OCI-LY1 (cell line): Measurements from ENCODE around the gene LEF1.

Source experiments
- CTCF ChIP-seq: fragments of 200-600 bp; sonication (generic), shearing (Covaris generic); IDR thresholded peaks from 2 replicates; pipeline ENCODE4 v1.5.1; 2017; ENCODE audit warnings: mild to moderate bottlenecking, antibody characterized with exemption, low read length, moderate library complexity, mixed read lengths
- EZH2 ChIP-seq: fragments of 200-600 bp; sonication (generic), shearing (Covaris generic); IDR thresholded peaks from 2 replicates; pipeline ENCODE4 v1.8.0; 2017; ENCODE audit warnings: borderline replicate concordance, mixed run types, mild to moderate bottlenecking, antibody characterized with exemption, low read length, moderate library complexity, mixed read lengths

DNA sequence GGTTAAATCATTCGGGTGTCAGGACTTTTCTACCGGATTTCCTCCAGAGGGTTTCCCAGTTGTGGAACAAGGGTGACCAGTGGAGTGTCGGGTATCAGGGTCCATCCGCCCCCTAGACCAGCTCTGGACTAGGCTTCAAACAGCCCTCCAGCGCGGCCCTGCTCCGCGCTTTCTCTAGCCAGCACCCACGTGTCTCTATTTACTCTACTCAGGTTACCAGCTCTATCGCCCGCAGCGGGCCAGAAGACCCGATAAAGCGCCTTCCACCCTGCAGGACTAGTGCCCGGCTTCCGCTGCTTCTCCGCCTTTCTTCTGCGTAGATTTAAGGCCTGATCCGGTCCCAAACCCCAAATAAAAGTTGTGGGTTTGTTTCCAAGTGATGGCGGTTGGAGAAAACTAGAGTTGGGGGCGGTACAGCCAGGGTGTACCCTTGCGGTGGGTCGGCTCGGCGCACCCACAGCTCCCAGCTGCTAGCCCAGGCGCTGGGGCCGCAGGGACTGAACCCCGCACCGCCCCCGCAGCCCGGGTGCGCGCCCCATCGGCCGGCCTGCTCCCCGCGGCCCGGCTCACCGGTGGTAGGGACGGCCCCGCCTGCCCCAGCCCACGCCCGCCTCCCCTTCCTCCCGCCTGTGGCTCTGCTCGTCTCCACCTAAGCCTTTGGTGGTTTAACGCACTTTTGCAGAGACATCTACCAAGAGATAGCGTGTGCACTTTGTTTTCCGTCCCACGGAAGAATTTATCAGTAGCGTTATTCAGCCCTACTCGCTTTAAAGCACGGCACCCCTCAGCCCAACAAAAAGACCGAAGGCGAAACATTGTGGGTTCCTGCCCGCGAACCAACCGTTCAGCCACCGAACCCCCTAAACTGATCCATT, 2.1 kb downstream of the LEF1 start:
- TF ChIP-seq CTCF = no peak
- TF ChIP-seq EZH2 = no peak
